Progenitor cell of endocrine pancreas (in vitro differentiated cells): Measurements from ENCODE around the gene CAPN5. TPM values are rescaled to one million over a fixed set of nuclear protein-coding genes. Genes with fewer than 3 reads are reported as not detected.

Experiments used
- DNase-seq: peaks from one replicate; pipeline ENCODE4 v3.0.0; 2021; ENCODE audit warnings: low spot score; ENCODE audit not compliant: unreplicated experiment
- H3K27ac Mint-ChIP-seq: 2 replicates; pipeline ENCODE4 v1.8.0; 2021; ENCODE audit warnings: mild to moderate bottlenecking, moderate library complexity, mixed read lengths
- H3K27me3 Mint-ChIP-seq: 2 replicates; pipeline ENCODE4 v1.8.0; 2021; ENCODE audit warnings: mixed read lengths
- H3K36me3 Mint-ChIP-seq: 2 replicates; pipeline ENCODE4 v1.8.0; 2022; ENCODE audit warnings: mixed read lengths; ENCODE audit not compliant: insufficient read depth
- H3K4me1 Mint-ChIP-seq: 2 replicates; pipeline ENCODE4 v1.8.0; 2021; ENCODE audit warnings: low read depth, mixed read lengths
- H3K4me3 Mint-ChIP-seq: 2 replicates; pipeline ENCODE4 v1.8.0; 2021; ENCODE audit warnings: low read depth, mild to moderate bottlenecking, moderate library complexity, mixed read lengths
- H3K9me3 Mint-ChIP-seq: 2 replicates; pipeline ENCODE4 v1.8.0; 2021; ENCODE audit warnings: low read depth, mixed read lengths
- CTCF ChIP-seq: fragments of 200-600 bp; sonication (generic); IDR thresholded peaks from one replicate; pipeline ENCODE4 v1.5.0; 2021; ENCODE audit warnings: antibody characterized with exemption, mild to moderate bottlenecking; ENCODE audit not compliant: unreplicated experiment
- total RNA-seq: library from RNA; stranded (reverse); gene quantifications from 2 replicates; pipeline ENCODE4 v1.2.1, GENCODE V29; 2021

CAPN5 gene
- total RNA-seq, 1 donor from 2014 or later, result 10.9 TPM

DNA sequence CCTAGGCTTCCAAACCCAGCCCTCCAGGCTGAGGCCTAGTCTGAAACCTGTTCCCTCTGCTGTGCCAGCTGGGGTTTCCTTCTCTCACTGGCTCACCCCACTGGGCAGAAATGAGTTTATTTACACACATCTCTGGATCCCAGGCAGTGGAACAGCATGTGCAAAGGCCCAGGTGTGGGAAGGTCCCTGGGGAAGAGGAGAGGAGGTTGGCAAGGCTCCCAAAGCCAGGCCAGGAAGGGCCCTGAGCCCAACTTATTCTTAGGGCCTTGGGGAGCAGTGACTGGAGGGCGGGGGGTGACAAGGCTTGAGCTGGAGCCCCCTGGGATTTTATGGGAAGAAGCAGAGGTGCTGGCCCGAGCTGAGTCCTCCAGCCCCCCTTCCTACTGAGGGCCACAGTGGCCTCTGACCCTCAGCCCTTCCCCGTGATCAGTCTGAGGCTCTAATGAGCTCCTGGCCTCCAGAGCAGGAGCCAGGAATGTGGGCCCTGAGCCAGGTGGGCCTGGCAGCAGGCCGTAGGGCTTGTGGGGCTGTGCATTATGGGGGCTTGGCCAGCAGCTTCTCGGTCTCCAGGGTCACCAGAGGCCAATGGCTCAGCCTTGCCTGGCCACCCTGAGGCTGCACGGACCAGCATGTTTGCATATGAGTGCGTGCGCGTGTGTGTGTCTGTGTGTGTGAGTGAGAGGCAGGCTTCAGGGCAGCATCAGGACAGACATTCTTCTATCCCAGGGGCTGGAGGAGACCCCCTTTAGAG, 64.2 kb downstream of the CAPN5 start:
- H3K27me3 Mint-ChIP-seq, result peaks cover 3% of the 10 kb centered on the region
- no peaks in the 10 kb centered on the region for H3K36me3 Mint-ChIP-seq
- peaks cover 11% of the 10 kb centered on the region for H3K4me1 Mint-ChIP-seq
- no peak for TF ChIP-seq CTCF
- DNase-seq, result no peak
- H3K27ac Mint-ChIP-seq, result no peak overlapping the region
- H3K4me3 Mint-ChIP-seq, result no peak overlapping the region
- H3K9me3 Mint-ChIP-seq, result no peaks in the 10 kb centered on the region

DNA sequence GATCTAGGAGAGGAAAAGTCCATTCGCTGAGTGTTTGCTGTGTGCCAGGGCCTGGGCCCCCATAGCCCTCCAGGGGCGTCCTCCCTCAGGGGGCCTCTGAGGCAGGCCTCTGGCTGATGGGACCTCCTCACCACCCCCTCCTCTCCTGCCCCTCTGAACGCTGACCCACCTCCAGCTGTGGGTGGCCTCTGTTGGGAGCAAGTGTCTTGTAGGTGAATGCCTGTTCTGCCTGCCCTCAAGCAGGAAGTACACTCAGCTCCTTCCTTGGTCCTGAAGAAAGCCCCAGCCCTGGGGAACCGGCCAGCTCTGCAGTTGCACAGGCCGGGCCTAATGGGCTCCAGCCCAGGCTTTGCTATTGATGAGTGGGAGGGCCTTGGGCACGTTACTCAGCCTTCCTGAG, 64.8 kb downstream of the CAPN5 start:
- Mint-ChIP-seq H3K9me3 (no peaks in the 10 kb centered on the region), H3K27ac (no peak overlapping the region), H3K4me1 (peaks cover 11% of the 10 kb centered on the region), H3K4me3 (no peak overlapping the region), H3K36me3 (no peaks in the 10 kb centered on the region), H3K27me3 (peaks cover 7% of the 10 kb centered on the region)
- no peak for TF ChIP-seq CTCF
- no peak for DNase-seq

- Mint-ChIP-seq H3K4me3 (no peak overlapping the region), H3K36me3 (no peaks in the 10 kb centered on the region), H3K4me1 (peaks cover 6% of the 10 kb centered on the region), H3K27me3 (peaks cover 13% of the 10 kb centered on the region), H3K9me3 (no peaks in the 10 kb centered on the region), H3K27ac (no peak overlapping the region)
- DNase-seq, result no peak
- TF ChIP-seq CTCF, result no peak
Measured at GRCh38 chr11:77135069-77135468, 68.3 kb downstream of the CAPN5 start.

DNA sequence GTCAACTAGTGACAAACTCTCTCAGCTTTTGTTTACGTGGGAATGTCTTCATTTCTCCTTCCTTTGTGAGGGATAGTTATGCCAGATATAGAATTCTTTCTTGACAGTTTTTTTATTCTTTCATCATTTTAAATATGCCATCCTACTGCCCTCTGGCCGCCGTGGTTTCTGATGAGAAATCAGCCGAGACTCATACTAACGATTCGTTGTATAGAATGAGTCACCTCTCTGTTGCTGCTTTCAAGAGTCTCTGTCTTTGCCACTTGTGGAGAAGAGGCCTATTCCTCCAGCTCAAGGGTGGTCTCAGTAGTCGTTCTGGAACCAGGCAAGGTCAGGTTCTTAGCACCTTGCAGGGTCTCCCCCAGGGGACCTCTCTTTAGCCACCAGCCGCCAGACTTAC, 69.3 kb downstream of the CAPN5 start:
- no peak for DNase-seq
- no peak for TF ChIP-seq CTCF
- Mint-ChIP-seq H3K4me1 (peaks cover 10% of the 10 kb centered on the region), H3K4me3 (no peak overlapping the region), H3K27ac (no peak overlapping the region), H3K36me3 (no peaks in the 10 kb centered on the region), H3K9me3 (no peaks in the 10 kb centered on the region), H3K27me3 (peaks cover 13% of the 10 kb centered on the region)

- no peak for TF ChIP-seq CTCF
- no peak for DNase-seq
- Mint-ChIP-seq H3K9me3 (peaks cover 3% of the 10 kb centered on the region), H3K27ac (no peak overlapping the region), H3K27me3 (peaks cover 13% of the 10 kb centered on the region), H3K4me1 (peaks cover 13% of the 10 kb centered on the region), H3K36me3 (no peaks in the 10 kb centered on the region), H3K4me3 (no peak overlapping the region)
Measured at GRCh38 chr11:77136784-77137420, 70.1 kb downstream of the CAPN5 start.
